Fibroblast of pulmonary artery (primary cell): ENCODE results near the gene VAV2.
A peak's percentile ranks its signal among the peaks of the same experiment; 100 is the strongest.

ENCODE experiments used
- DNase-seq: peaks from one replicate; pipeline ENCODE4 v3.0.0-alpha.2; 2010; ENCODE audit warnings: low read depth
- H3K4me3 ChIP-seq: replicated peaks from 2 replicates; pipeline ENCODE4 v1.5.1; 2011; ENCODE audit warnings: low read depth, mild to moderate bottlenecking, control low read depth, low read length, moderate library complexity
- CTCF ChIP-seq: IDR thresholded peaks from 2 replicates; pipeline ENCODE4 v1.5.1; 2011; ENCODE audit warnings: mild to moderate bottlenecking, control low read depth, low read length, inconsistent platforms; ENCODE audit errors: missing control alignments

Gene VAV2

GRCh38 chr9:133727277-133727875, 264.7 kb downstream of the VAV2 start:
- DNase-seq: no peak
- H3K4me3 ChIP-seq: no peak overlapping the region
- no peak for TF ChIP-seq CTCF

GRCh38 chr9:133726401-133727276, 265.5 kb downstream of the VAV2 start:
- TF ChIP-seq CTCF: peak; percentile 71
- peak; percentile 75 for DNase-seq

GRCh38 chr9:133725886-133726285, 266.2 kb downstream of the VAV2 start:
- TF ChIP-seq CTCF: no peak
- no peak overlapping the region for H3K4me3 ChIP-seq
- DNase-seq: no peak

More at GRCh38 chr9:133726401-133727276, 265.5 kb downstream of the VAV2 start:
- no peak overlapping the region for H3K4me3 ChIP-seq

- DNase-seq: no peak
- no peak for TF ChIP-seq CTCF
- no peak overlapping the region for H3K4me3 ChIP-seq
These were observed 273.4 kb downstream of the VAV2 start for GRCh38 chr9:133718563-133719315.

- DNase-seq: no peak
- H3K4me3 ChIP-seq: no peak overlapping the region
- no peak for TF ChIP-seq CTCF
These were observed 274.8 kb downstream of the VAV2 start for GRCh38 chr9:133717113-133718031.

GRCh38 chr9:133716564-133717112, 275.5 kb downstream of the VAV2 start:
- no peak for TF ChIP-seq CTCF
- DNase-seq: peak; percentile 38
- no peak overlapping the region for H3K4me3 ChIP-seq
